ENCODE results near the gene CDH13. TPM values are rescaled to one million over a fixed set of nuclear protein-coding genes. Genes with fewer than 3 reads are reported as not detected.

The CDH13 gene
- polyA plus RNA-seq, 1 donor from 2014 or later: 3.2 TPM

DNA sequence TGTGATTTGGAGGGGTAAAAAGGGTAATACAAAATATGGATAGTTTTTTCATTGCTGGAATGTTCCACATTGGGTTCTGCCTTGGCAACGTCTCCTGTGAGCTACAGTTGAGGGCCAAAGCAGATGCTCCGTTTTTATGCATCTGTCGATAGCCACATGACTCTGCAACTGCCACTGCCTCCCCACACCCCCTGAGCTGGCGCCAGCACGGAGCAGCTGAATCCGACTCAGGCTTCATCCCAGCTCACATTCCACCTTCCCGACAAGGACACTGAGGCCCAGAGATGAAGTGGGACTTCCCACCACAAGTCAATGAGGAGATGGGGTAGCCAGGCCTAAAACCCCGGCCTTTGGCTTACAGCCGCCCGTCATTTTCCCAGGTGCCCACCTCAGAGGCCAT lies 334.1 kb downstream of the CDH13 start:
- no peaks in the 10 kb centered on the region for H3K36me3 ChIP-seq (ENCODE audit: insufficient read depth, low read length)
- no peaks in the 10 kb centered on the region for H4K20me1 ChIP-seq (ENCODE audit: insufficient read depth)

DNA sequence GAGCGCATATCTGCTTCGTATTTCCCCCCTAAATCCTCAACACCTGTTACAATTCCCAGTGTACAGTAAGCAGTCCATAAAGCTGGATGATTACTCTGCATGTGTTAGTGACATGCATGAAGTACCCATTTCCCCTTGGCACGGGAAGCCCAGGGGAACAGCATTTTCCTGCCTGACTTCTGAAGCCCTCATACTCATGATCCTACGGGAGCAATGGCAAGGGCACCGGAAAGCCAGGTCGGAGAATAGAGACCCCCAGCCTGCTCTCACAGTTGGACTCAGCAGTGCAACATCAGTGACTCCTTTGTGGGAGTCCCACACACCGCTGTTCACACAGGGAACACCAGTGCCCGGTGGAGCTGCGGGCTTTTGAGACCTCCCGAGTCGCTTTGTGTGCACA lies 336.9 kb downstream of the CDH13 start:
- Histone ChIP-seq H3K4me3 (ENCODE audit: low read length) (no peak overlapping the region), H4K20me1 (ENCODE audit: insufficient read depth) (no peaks in the 10 kb centered on the region), H3K9ac (ENCODE audit: low read length) (no peak overlapping the region), H3K4me2 (ENCODE audit: low read length) (no peak overlapping the region), H3F3A (ENCODE audit: insufficient read depth, low read length, poor library complexity, severe bottlenecking) (no peaks in the 10 kb centered on the region), H3K9me3 (ENCODE audit: low read length) (no peaks in the 10 kb centered on the region), H3K27me3 (ENCODE audit: insufficient read depth, low read depth, low read length) (no peaks in the 10 kb centered on the region), H3K9me2 (ENCODE audit: insufficient read depth, low read length) (no peaks in the 10 kb centered on the region), H3K79me2 (replicated peaks; ENCODE audit: insufficient read depth, low read length) (no peaks in the 10 kb centered on the region), H2AFZ (ENCODE audit: low read depth, low read length) (no peak overlapping the region), H3K27ac (ENCODE audit: low read length) (peak overlapping the region; percentile 9), H3K36me3 (ENCODE audit: insufficient read depth, low read length) (no peaks in the 10 kb centered on the region)
- TF ChIP-seq, protein P1, sequence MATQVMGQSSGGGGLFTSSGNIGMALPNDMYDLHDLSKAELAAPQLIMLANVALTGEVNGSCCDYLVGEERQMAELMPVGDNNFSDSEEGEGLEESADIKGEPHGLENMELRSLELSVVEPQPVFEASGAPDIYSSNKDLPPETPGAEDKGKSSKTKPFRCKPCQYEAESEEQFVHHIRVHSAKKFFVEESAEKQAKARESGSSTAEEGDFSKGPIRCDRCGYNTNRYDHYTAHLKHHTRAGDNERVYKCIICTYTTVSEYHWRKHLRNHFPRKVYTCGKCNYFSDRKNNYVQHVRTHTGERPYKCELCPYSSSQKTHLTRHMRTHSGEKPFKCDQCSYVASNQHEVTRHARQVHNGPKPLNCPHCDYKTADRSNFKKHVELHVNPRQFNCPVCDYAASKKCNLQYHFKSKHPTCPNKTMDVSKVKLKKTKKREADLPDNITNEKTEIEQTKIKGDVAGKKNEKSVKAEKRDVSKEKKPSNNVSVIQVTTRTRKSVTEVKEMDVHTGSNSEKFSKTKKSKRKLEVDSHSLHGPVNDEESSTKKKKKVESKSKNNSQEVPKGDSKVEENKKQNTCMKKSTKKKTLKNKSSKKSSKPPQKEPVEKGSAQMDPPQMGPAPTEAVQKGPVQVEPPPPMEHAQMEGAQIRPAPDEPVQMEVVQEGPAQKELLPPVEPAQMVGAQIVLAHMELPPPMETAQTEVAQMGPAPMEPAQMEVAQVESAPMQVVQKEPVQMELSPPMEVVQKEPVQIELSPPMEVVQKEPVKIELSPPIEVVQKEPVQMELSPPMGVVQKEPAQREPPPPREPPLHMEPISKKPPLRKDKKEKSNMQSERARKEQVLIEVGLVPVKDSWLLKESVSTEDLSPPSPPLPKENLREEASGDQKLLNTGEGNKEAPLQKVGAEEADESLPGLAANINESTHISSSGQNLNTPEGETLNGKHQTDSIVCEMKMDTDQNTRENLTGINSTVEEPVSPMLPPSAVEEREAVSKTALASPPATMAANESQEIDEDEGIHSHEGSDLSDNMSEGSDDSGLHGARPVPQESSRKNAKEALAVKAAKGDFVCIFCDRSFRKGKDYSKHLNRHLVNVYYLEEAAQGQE (IDR thresholded peaks at IDR 0.05; ENCODE audit: borderline replicate concordance): no peak

More for the DNA sequence above, 334.1 kb downstream of the CDH13 start:
- no peaks in the 10 kb centered on the region for H3F3A ChIP-seq (ENCODE audit: insufficient read depth, low read length, poor library complexity, severe bottlenecking)
- H3K4me3 ChIP-seq (ENCODE audit: low read length): no peak overlapping the region
- TF ChIP-seq EZH2 (IDR thresholded peaks at IDR 0.05; ENCODE audit: borderline replicate concordance, insufficient read depth, low read length, poor library complexity, severe bottlenecking) (no peak), POLR2AphosphoS5 (IDR thresholded peaks at IDR 0.05) (no peak), EP300 (conservative IDR thresholded peaks at IDR 0.05; ENCODE audit: poor library complexity, severe bottlenecking) (no peak), SMC3 (conservative IDR thresholded peaks at IDR 0.05; ENCODE audit: poor library complexity) (no peak), RAD21 (conservative IDR thresholded peaks at IDR 0.05) (no peak), MXI1 (conservative IDR thresholded peaks at IDR 0.05; ENCODE audit: poor library complexity, severe bottlenecking) (no peak), TAF1 (IDR thresholded peaks at IDR 0.05; ENCODE audit: low read depth) (no peak)
- TF ChIP-seq, protein P2, sequence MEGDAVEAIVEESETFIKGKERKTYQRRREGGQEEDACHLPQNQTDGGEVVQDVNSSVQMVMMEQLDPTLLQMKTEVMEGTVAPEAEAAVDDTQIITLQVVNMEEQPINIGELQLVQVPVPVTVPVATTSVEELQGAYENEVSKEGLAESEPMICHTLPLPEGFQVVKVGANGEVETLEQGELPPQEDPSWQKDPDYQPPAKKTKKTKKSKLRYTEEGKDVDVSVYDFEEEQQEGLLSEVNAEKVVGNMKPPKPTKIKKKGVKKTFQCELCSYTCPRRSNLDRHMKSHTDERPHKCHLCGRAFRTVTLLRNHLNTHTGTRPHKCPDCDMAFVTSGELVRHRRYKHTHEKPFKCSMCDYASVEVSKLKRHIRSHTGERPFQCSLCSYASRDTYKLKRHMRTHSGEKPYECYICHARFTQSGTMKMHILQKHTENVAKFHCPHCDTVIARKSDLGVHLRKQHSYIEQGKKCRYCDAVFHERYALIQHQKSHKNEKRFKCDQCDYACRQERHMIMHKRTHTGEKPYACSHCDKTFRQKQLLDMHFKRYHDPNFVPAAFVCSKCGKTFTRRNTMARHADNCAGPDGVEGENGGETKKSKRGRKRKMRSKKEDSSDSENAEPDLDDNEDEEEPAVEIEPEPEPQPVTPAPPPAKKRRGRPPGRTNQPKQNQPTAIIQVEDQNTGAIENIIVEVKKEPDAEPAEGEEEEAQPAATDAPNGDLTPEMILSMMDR (IDR thresholded peaks at IDR 0.05; ENCODE audit: poor library complexity, severe bottlenecking): no peak
- TF ChIP-seq, protein P1 (IDR thresholded peaks at IDR 0.05; ENCODE audit: borderline replicate concordance): no peak
- no peak overlapping the region for H3K9ac ChIP-seq (ENCODE audit: low read length)
- H3K9me2 ChIP-seq (ENCODE audit: insufficient read depth, low read length): no peaks in the 10 kb centered on the region
- H3K4me2 ChIP-seq (ENCODE audit: low read length): no peak overlapping the region
- H3K79me2 ChIP-seq (replicated peaks; ENCODE audit: insufficient read depth, low read length): no peaks in the 10 kb centered on the region
- no peak overlapping the region for H2AFZ ChIP-seq (ENCODE audit: low read depth, low read length)
- H3K27ac ChIP-seq (ENCODE audit: low read length): no peak overlapping the region
- no peaks in the 10 kb centered on the region for H3K27me3 ChIP-seq (ENCODE audit: insufficient read depth, low read depth, low read length)
- no peaks in the 10 kb centered on the region for H3K9me3 ChIP-seq (ENCODE audit: low read length)

Data from neural cell (in vitro differentiated cells).